SK-N-DZ (cell line): ENCODE results near the gene DUSP16.
"Not testable (repeated sequence)": the region's sequence is repeated elsewhere in the genome, so short reads cannot be mapped to it uniquely, and the experiment has no call there.

Source experiments
- DNase-seq: peaks from one replicate; pipeline ENCODE4 v3.0.0-alpha.2; 2015; ENCODE audit warnings: low spot score

Gene DUSP16

GRCh38 chr12:12546314-12546772 is 16.3 kb downstream of the DUSP16 start:
- DNase-seq, result no peak

- no peak for DNase-seq
Measured at GRCh38 chr12:12543959-12544358, 18.7 kb downstream of the DUSP16 start.

GRCh38 chr12:12542964-12543363 is 19.7 kb downstream of the DUSP16 start:
- DNase-seq, result no peak

- no peak for DNase-seq
Measured at GRCh38 chr12:12542286-12542685, 20.4 kb downstream of the DUSP16 start.

GRCh38 chr12:12541782-12542181 is 20.9 kb downstream of the DUSP16 start:
- no peak for DNase-seq

GRCh38 chr12:12540261-12541013 is 22.2 kb downstream of the DUSP16 start:
- no peak for DNase-seq

GRCh38 chr12:12539028-12539810 is 23.4 kb downstream of the DUSP16 start:
- DNase-seq, result no peak

GRCh38 chr12:12538535-12538934 is 24.1 kb downstream of the DUSP16 start:
- DNase-seq, result no peak

GRCh38 chr12:12537421-12537820 is 25.2 kb downstream of the DUSP16 start:
- no peak for DNase-seq

- no peak for DNase-seq
Measured at GRCh38 chr12:12534975-12535374, 27.7 kb downstream of the DUSP16 start.

- DNase-seq, result peak; percentile 93
Measured at GRCh38 chr12:12534166-12534866, 28.3 kb downstream of the DUSP16 start.

GRCh38 chr12:12533238-12533829 is 29.3 kb downstream of the DUSP16 start:
- DNase-seq, result peak; percentile 49

GRCh38 chr12:12531194-12531593 is 31.5 kb downstream of the DUSP16 start:
- DNase-seq, result no peak

- DNase-seq, result no peak
Measured at GRCh38 chr12:12529783-12530421, 32.8 kb downstream of the DUSP16 start.

- DNase-seq, result no peak
Measured at GRCh38 chr12:12528361-12529270, 34.0 kb downstream of the DUSP16 start.

GRCh38 chr12:12527820-12528296 is 34.8 kb downstream of the DUSP16 start:
- no peak for DNase-seq

GRCh38 chr12:12524128-12524527 is 38.5 kb downstream of the DUSP16 start:
- no peak for DNase-seq

GRCh38 chr12:12523229-12523628 is 39.4 kb downstream of the DUSP16 start:
- DNase-seq, result no peak

- DNase-seq, result not testable (repeated sequence)
Measured at GRCh38 chr12:12522657-12523056, 40.0 kb downstream of the DUSP16 start.

GRCh38 chr12:12521888-12522287 is 40.8 kb downstream of the DUSP16 start:
- DNase-seq, result no peak
